HL-60/S4 treated with phorbol 12-myristate 13-acetate at 8.2 ng/mL for 4 days and 3 days (cell line): ENCODE measurements around the gene ACO1.
"Not testable (repeated sequence)": the region's sequence is repeated elsewhere in the genome, so short reads cannot be mapped to it uniquely, and the experiment has no call there.

Experiments
- in situ Hi-C: fragments of 300-500 bp; cut with MboI; formaldehyde crosslinking; loops from 2 replicates; pipeline ENCODE4 v1.15.0; 2022; ENCODE audit warnings: low sequenced_read_pairs

Gene ACO1

GRCh38 chr9:32384364-32385151, at the start of gene ACO1:
Gene ACO1 (plus strand): TSS chr9:32384643. CDS start chr9:32405507, 20,864 bp downstream.
- in situ Hi-C loops = loop anchor here (25.0 kb wide), 1 partner anchor 178 kb away; the partner anchor contains the start of genes NDUFB6, SMIM27 and TOPORS

DNA sequence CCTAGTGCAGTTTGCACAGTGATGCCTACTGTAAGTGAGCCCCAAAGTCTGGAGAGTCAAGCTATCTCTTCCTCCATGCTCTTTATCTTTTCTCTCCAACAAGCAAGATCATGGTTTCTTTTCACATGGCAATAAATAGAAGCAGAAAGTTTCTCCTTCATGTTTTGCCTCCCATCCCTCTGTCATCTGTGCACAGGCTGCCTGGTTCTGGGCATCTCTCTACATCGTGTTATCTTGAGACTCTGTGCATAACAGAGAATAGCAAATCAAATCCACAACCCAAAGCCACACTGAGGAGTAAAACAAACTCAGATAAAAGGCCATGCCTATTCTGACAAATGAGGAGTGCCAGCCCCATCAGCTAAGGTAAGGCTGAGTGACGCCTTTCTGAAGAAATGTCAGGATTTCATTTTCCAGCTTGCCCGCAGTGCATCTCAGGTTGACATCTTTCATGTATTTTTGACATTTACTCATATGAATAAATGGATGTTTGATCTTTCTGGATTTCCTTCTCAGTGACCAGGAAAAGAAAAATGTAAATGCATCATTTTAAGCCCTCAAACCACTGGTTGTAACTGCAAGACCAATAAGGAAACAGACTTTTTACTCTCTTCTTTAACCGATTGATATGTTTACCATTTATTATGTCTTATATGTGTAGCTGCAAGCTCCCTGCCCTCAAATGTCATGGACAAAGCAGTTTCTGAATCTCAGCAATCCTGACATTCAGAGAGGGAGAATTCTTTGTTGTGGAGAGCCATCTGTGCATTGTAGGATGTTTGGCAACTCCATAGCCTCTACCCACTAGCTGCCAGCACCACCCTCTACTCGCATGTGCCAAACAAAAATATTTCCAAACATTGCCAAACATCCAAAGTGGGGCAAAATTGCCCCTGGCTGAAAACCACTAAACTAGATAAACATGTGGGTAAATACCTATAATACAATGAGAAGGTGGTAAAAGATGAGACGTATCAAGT, 49.2 kb upstream of the ACO1 start:
- in situ Hi-C loops = no loop called here

DNA sequence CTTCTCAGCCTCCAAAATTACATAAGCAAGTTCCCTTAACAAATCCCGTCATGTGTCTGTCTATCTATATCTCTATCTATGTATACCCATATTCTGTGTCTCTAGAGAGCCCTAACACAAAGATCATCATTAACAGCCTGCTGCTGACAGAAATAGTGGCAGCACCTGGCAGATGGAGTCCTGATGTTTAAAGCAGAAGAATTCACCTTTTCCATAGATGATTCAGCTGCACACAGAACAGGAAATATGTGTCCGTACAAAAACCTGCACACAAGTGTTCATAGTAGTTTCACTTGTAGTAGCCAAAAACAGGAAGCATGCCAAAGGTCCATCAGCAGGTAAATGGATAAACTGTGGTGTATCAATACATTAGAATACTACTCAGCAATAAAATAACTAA, 45.0 kb upstream of the ACO1 start:
- in situ Hi-C loops = no loop called here

DNA sequence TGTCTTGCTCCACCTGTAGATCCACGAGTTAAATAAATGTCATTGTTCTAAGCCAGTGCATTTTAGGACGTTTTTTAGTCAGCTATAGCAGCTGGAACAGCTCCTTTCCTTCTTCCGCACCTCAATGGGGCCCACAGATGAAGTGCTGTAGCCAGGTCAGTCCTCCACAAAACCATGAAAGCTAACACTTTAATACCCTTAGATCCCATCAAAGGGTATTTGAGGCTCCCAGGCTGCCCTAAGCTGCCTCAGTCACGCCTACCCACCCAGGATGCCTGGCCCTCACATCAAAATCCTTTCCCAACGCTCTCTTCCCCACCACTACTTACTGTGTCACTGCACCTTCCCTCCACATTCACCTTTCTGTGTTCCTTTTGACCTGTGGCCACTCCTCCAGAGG, 44.1 kb upstream of the ACO1 start:
- in situ Hi-C loops = no loop called here

- in situ Hi-C loops = no loop called here
These were observed 39.8 kb upstream of the ACO1 start for GRCh38 chr9:32344551-32345182.

DNA sequence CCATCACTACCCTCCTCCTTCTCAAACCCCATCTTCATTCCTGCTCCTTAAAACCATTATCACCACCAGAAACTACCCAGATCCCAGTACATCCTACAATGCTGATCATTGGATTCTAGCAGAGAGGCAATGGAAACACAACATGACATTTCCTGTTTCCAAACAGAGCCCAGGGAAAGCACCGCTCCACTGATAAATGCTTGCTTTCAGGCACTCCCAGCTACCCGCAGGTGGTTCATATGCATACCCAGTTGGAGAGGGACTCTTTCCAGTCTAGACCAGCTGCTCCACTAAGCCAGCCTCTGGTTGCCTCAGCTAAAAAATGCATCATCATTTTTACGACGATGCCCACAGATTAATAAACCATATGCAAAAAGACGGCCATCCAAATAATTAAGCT, 39.2 kb upstream of the ACO1 start:
- in situ Hi-C loops = no loop called here

DNA sequence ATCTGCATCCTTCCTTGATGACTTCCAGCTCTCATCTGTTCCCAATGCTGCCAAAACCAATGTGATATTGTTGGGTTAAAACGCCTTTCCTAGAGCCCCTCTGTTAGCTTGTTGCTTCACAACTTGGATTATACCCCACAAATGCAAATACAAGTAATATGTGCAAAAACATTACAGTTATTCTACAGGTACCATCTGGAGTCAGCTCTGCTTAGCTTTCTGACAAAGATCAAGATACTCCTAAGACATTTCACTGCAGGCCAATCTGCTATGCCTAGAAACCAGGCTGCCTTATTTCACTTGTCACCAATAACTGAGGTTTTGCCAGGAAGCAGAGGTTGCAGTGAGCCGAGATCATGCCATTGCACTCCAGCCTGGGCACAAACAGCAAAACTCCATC, 36.9 kb upstream of the ACO1 start:
- in situ Hi-C loops = no loop called here

- in situ Hi-C loops = no loop called here
These were observed 36.2 kb upstream of the ACO1 start for GRCh38 chr9:32348106-32348695.

DNA sequence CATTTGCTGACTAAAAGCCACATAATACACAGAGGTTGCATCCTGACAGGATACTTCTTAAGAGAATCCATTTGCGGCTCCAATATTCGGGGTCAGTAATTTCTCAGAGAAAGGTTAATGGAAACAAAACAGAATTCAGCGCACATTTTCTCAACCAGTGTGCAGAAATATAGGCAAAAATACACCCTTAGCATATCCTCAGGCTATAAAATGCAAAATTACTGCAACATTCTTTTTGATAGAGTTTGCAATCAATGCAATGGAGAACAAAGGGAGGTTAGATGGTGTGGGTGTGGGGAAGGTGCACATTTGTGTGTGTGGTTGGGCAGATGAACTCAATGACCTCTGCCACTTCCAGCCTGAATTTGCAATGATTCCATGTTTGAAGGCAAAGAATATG, 35.4 kb upstream of the ACO1 start:
- in situ Hi-C loops = no loop called here

GRCh38 chr9:32350682-32351081, 33.8 kb upstream of the ACO1 start:
- in situ Hi-C loops = no loop called here

DNA sequence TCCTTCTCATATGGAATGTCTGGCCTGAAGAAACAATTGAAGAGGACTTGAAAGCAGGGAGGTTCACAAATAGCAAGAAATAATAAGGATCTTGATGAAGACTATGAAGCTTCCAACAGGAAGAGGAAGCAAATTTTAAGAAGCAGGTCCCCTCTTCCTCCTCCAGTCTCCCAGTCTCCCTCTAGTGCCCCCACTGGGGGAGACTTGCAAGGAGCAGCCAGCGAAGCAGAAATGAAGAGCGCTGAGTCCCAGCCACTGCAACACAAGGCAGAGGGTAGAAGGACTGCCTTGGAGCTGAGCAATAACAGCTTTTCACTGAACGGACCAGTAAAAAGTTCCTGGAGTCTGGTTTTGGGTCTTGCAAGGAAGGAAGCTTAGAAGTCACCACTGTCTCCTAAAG, 32.6 kb upstream of the ACO1 start:
- in situ Hi-C loops = no loop called here

GRCh38 chr9:32353476-32353875, 31.0 kb upstream of the ACO1 start:
- in situ Hi-C loops = not testable (repeated sequence)

DNA sequence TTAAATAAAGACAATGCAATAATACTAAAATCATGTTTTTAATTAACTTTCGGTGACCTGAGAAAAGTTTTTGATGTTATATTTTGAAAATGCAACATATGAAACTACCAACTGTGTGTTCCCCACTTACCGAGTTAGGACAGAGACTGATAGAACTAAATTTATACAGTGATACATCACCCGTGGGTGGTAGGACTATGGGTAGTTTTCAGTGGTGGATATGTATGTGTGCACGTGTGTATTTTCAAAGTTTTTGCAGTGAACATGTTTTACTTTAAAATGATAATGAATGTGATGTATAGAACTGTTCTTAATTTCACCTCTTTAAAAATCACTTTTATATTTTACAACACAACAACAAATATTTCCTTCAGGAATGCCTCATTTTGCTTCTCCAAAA, 25.0 kb upstream of the ACO1 start:
- in situ Hi-C loops = no loop called here

GRCh38 chr9:32360983-32361673, 23.3 kb upstream of the ACO1 start:
- in situ Hi-C loops = no loop called here

DNA sequence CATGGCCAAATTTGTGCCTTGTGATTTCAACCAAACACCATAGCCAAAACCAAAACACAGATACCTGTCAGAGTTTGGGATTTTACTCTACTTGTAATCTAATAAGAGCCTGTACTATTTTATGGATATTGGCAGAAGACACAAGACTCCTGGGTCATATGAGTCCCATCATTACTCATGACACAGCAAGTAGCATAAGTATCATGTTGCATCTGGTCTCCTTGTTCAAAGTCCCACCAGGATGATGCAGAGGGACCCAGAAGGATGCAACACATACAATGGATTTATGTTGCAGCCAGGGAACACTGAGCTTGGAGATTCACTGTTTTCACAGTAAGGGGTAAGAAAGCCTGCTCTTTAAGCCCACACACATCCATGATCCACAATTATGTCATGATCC, 13.2 kb upstream of the ACO1 start:
- in situ Hi-C loops = no loop called here

DNA sequence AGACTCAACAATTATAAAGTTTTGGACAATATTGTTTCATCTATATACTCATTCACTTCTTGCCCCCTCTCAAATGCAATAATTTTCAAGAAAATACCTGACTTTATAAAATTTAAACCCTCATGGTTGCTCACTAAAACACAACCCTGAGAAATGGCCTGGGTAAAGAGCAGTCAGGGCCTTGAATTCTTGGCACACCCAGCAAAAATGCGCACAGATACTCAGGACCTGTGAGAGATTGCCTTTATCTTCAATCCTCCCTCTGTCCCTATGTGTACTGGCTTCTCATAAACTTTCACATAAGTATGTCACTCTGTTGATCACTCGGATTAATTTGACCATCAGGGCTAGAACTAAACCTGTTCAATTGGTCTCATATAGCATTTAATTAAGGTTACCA, 12.8 kb upstream of the ACO1 start:
- in situ Hi-C loops = no loop called here

DNA sequence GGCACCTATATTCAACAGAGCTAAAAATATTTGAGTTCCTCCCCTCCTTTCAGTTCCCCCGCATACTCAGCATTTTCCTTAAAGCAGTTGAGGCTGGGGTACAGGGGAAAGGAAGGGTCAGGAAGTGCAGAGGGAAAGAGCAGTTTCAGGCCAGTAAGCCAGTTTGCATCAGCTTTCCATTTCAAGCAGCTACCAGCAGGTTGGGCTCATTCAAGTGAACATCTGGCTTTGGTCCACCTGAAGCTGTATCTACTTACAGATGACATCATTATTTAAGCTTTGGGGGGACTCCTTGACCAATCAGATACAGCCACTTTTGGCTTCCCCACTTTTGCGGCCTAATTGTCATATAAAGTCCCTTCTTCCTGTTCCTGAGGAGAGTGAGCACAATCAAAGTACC, 8.2 kb upstream of the ACO1 start:
- in situ Hi-C loops = loop anchor here (25.0 kb wide), 1 partner anchor 186 kb away; the partner anchor contains the start of genes NDUFB6, SMIM27 and TOPORS

- in situ Hi-C loops = loop anchor here (25.0 kb wide), 1 partner anchor 184 kb away; the partner anchor contains the start of genes NDUFB6, SMIM27 and TOPORS
These were observed 5.9 kb upstream of the ACO1 start for GRCh38 chr9:32378496-32378895.

GRCh38 chr9:32378993-32379729, 5.3 kb upstream of the ACO1 start:
- in situ Hi-C loops = loop anchor here (25.0 kb wide), 1 partner anchor 183 kb away; the partner anchor contains the start of genes NDUFB6, SMIM27 and TOPORS
